ENCODE results near the gene NUDCD2. TPM values are rescaled to one million over a fixed set of nuclear protein-coding genes. Genes with fewer than 3 reads are reported as not detected.
A peak's percentile ranks its signal among the peaks of the same experiment; 100 is the strongest.

NUDCD2 gene
- total and polyA plus RNA-seq, 9 of the 15 experiments (the other 6 are each of a cell fraction or from before 2014, with no cell fraction given), result 14.6 to 76.9 (median 32.5) TPM

DNA sequence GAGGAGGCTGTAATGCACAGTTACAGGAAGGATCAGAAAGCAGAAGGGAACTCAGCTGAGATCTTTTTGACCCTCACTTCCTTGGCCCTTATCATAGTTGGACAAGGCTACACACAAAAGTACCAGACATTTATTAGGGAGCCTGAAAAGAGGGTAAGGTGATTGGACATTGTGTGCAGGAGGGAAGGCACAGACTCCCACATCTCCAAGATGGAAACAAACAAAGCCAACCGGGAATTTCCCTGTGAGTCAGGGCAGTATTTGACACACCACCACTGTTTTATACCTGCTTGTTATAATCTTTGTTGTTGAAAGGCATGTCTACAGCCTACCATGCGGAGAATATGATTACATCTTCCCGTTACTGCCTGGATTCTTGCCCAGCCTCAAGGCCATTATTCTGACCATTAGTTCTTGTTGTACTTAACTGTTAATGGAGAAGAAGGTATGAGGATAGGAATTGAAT, 25.5 kb downstream of the NUDCD2 start (continued):
- TF ChIP-seq, protein P1, sequence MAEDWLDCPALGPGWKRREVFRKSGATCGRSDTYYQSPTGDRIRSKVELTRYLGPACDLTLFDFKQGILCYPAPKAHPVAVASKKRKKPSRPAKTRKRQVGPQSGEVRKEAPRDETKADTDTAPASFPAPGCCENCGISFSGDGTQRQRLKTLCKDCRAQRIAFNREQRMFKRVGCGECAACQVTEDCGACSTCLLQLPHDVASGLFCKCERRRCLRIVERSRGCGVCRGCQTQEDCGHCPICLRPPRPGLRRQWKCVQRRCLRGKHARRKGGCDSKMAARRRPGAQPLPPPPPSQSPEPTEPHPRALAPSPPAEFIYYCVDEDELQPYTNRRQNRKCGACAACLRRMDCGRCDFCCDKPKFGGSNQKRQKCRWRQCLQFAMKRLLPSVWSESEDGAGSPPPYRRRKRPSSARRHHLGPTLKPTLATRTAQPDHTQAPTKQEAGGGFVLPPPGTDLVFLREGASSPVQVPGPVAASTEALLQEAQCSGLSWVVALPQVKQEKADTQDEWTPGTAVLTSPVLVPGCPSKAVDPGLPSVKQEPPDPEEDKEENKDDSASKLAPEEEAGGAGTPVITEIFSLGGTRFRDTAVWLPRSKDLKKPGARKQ (CRISPR knock-in tag; IDR thresholded peaks at IDR 0.05), result no peak
- TF ChIP-seq RBM39 (optimal IDR thresholded peaks at IDR 0.05; ENCODE audit: low read depth, low read length), result no peak
- TF ChIP-seq GTF2E2 (tag; IDR thresholded peaks at IDR 0.05), result no peak
- TF ChIP-seq NCOA6 (IDR thresholded peaks at IDR 0.05), result no peak
- TF ChIP-seq, protein P2, sequence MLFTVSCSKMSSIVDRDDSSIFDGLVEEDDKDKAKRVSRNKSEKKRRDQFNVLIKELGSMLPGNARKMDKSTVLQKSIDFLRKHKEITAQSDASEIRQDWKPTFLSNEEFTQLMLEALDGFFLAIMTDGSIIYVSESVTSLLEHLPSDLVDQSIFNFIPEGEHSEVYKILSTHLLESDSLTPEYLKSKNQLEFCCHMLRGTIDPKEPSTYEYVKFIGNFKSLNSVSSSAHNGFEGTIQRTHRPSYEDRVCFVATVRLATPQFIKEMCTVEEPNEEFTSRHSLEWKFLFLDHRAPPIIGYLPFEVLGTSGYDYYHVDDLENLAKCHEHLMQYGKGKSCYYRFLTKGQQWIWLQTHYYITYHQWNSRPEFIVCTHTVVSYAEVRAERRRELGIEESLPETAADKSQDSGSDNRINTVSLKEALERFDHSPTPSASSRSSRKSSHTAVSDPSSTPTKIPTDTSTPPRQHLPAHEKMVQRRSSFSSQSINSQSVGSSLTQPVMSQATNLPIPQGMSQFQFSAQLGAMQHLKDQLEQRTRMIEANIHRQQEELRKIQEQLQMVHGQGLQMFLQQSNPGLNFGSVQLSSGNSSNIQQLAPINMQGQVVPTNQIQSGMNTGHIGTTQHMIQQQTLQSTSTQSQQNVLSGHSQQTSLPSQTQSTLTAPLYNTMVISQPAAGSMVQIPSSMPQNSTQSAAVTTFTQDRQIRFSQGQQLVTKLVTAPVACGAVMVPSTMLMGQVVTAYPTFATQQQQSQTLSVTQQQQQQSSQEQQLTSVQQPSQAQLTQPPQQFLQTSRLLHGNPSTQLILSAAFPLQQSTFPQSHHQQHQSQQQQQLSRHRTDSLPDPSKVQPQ (CRISPR knock-in tag; IDR thresholded peaks at IDR 0.05; ENCODE audit: borderline replicate concordance), result no peak
- TF ChIP-seq TFAM (CRISPR knock-in tag; conservative IDR thresholded peaks at IDR 0.05), result no peak
- TF ChIP-seq, protein P3, sequence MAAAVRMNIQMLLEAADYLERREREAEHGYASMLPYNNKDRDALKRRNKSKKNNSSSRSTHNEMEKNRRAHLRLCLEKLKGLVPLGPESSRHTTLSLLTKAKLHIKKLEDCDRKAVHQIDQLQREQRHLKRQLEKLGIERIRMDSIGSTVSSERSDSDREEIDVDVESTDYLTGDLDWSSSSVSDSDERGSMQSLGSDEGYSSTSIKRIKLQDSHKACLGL (CRISPR knock-in tag; IDR thresholded peaks at IDR 0.05; ENCODE audit: borderline replicate concordance, poor library complexity, severe bottlenecking), result no peak
- 0 out of 2 replicates have a peak, but pooled peaks have one; percentile 29 for TF ChIP-seq RNF2 (IDR thresholded peaks at IDR 0.05)
- no peak for TF ChIP-seq JUND (IDR thresholded peaks at IDR 0.05; ENCODE audit: borderline replicate concordance, low read depth, low read length)
- TF ChIP-seq JUND (tag; IDR thresholded peaks at IDR 0.05; ENCODE audit: borderline replicate concordance, low read depth, low read length), result peak; percentile 45; the same call in 1 of the 3 replicates
- TF ChIP-seq ZNF445 (CRISPR knock-in tag; IDR thresholded peaks at IDR 0.05; ENCODE audit: low read depth), result no peak
- no peak for TF ChIP-seq BCL6 (CRISPR knock-in tag; IDR thresholded peaks at IDR 0.05)
- peak; percentile 69 for TF ChIP-seq ARID1B (IDR thresholded peaks at IDR 0.05)
- TF ChIP-seq C11orf30 (IDR thresholded peaks at IDR 0.05; ENCODE audit: low read depth), result no peak
- TF ChIP-seq GABPB1 (CRISPR knock-in tag; IDR thresholded peaks at IDR 0.05), result no peak
- TF ChIP-seq NR2C2 (CRISPR knock-in tag; IDR thresholded peaks at IDR 0.05), result no peak
- TF ChIP-seq NR2C2 (tag; IDR thresholded peaks at IDR 0.05), result peak; percentile 41; the same call in 1 of the 2 replicates
- 0 out of 2 replicates have a peak, but pooled peaks have one; percentile 34 for TF ChIP-seq GATAD2A (IDR thresholded peaks at IDR 0.05)
- peak; percentile 25; the same call in 1 of the 2 replicates for TF ChIP-seq GATA2 (CRISPR knock-in tag; IDR thresholded peaks at IDR 0.05)
- no peak for TF ChIP-seq NR1H2 (CRISPR knock-in tag; IDR thresholded peaks at IDR 0.05)
- TF ChIP-seq PRMT5 (CRISPR knock-in tag; IDR thresholded peaks at IDR 0.05), result no peak
- TF ChIP-seq ZNF699 (CRISPR knock-in tag; IDR thresholded peaks at IDR 0.05; ENCODE audit: insufficient replicate concordance), result no peak
- TF ChIP-seq, protein P4, sequence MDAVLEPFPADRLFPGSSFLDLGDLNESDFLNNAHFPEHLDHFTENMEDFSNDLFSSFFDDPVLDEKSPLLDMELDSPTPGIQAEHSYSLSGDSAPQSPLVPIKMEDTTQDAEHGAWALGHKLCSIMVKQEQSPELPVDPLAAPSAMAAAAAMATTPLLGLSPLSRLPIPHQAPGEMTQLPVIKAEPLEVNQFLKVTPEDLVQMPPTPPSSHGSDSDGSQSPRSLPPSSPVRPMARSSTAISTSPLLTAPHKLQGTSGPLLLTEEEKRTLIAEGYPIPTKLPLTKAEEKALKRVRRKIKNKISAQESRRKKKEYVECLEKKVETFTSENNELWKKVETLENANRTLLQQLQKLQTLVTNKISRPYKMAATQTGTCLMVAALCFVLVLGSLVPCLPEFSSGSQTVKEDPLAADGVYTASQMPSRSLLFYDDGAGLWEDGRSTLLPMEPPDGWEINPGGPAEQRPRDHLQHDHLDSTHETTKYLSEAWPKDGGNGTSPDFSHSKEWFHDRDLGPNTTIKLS (IDR thresholded peaks at IDR 0.05; ENCODE audit: borderline replicate concordance, low read depth), result no peak
- TF ChIP-seq HEY1 (CRISPR knock-in tag; IDR thresholded peaks at IDR 0.05; ENCODE audit: borderline replicate concordance), result no peak

Data from K562 (cell line).